ENCODE results near the gene SPOPL. TPM values are rescaled to one million over a fixed set of nuclear protein-coding genes. Genes with fewer than 3 reads are reported as not detected.

SPOPL gene
- polyA plus RNA-seq, 1 of the 3 experiments (the other 2 are of a cell fraction), result 4.5 TPM

DNA sequence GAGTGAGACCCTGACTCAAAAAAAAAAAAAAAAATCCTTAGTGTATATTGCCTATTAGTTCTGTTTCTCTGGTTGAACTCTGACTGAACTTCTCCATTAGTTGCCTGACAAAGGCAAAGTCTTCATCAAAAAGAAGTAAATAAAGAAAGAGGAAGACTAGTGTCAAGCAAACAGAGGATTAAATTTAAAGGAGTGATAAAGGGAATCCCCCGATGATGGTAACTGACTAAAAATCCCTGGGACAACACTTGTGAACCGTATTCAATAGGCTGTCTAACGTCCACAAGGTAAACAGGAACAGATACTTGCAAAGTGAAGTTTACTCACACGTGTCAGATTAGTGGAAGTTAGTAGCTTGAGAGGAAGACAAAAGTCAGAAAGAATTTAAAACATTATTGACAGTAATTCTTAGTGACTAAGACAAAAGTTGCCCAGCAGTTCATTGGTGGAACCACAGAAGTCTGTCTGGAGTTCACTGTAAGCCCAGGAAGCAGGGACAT, 26.2 kb upstream of the SPOPL start (continued):
- TF ChIP-seq, protein P1, sequence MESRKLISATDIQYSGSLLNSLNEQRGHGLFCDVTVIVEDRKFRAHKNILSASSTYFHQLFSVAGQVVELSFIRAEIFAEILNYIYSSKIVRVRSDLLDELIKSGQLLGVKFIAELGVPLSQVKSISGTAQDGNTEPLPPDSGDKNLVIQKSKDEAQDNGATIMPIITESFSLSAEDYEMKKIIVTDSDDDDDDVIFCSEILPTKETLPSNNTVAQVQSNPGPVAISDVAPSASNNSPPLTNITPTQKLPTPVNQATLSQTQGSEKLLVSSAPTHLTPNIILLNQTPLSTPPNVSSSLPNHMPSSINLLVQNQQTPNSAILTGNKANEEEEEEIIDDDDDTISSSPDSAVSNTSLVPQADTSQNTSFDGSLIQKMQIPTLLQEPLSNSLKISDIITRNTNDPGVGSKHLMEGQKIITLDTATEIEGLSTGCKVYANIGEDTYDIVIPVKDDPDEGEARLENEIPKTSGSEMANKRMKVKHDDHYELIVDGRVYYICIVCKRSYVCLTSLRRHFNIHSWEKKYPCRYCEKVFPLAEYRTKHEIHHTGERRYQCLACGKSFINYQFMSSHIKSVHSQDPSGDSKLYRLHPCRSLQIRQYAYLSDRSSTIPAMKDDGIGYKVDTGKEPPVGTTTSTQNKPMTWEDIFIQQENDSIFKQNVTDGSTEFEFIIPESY (IDR thresholded peaks at IDR 0.05; ENCODE audit: borderline replicate concordance, low read depth), result no peak
- TF ChIP-seq CHD2 (IDR thresholded peaks at IDR 0.05; ENCODE audit: low read length, partially characterized antibody) (no peak), FOXM1 (IDR thresholded peaks at IDR 0.05; ENCODE audit: low read depth) (no peak), ELF1 (IDR thresholded peaks at IDR 0.05) (no peak), RAD21 (IDR thresholded peaks at IDR 0.05; ENCODE audit: low read length) (no peak), SMC3 (IDR thresholded peaks at IDR 0.05; ENCODE audit: low read depth, low read length) (no peak), FOSL2 (IDR thresholded peaks at IDR 0.05; ENCODE audit: borderline replicate concordance, low read depth) (no peak), JUND (IDR thresholded peaks at IDR 0.05) (no peak)
- TF ChIP-seq, protein P2, sequence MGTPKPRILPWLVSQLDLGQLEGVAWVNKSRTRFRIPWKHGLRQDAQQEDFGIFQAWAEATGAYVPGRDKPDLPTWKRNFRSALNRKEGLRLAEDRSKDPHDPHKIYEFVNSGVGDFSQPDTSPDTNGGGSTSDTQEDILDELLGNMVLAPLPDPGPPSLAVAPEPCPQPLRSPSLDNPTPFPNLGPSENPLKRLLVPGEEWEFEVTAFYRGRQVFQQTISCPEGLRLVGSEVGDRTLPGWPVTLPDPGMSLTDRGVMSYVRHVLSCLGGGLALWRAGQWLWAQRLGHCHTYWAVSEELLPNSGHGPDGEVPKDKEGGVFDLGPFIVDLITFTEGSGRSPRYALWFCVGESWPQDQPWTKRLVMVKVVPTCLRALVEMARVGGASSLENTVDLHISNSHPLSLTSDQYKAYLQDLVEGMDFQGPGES (IDR thresholded peaks at IDR 0.05; ENCODE audit: low read depth, low read length), result no peak

DNA sequence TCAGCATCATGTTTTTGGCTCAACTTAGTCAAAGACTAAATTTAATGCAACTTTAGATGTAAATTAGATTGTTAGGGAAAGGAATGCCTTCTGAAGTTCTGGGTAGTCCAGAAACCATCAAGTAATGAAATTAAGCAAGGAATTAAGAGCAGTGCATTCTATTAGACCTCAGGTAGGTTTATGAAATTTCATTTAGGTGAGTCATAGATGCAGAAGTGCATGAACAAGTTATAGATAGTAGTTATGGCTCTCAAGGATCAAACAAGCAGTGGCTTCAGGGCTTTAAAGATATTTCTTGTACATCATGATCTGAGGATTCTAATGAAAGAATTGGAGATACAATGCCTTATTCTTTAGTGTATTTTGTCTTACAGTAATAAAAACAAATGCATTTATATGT, 25.4 kb upstream of the SPOPL start:
- Histone ChIP-seq H4K20me1 (ENCODE audit: insufficient read depth) (no peaks in the 10 kb centered on the region), H3K4me1 (ENCODE audit: control insufficient read depth in 1 of 2, insufficient read depth in 2 of 2, low read depth in 1 of 2, low read length in 1 of 2) (no peaks in the 10 kb centered on the region; a peak in 1 of 4 replicates), H3K9me2 (no peaks in the 10 kb centered on the region), H3K79me2 (ENCODE audit: insufficient read depth) (no peaks in the 10 kb centered on the region), H3K9me3 (no peaks in the 10 kb centered on the region), H3K27ac (ENCODE audit: low read depth in 2 of 2, low read length in 1 of 2) (no peak overlapping the region), H3K27me3 (ENCODE audit: insufficient read depth) (no peaks in the 10 kb centered on the region), H3K36me3 (replicated peaks in 1 of 2; ENCODE audit: control insufficient read depth in 1 of 2, insufficient read depth in 2 of 2, low read length in 1 of 2) (no peaks in the 10 kb centered on the region), H3K9ac (no peak overlapping the region), H3K4me3 (ENCODE audit: low read depth in 2 of 2, low read length in 1 of 2) (no peak overlapping the region), H2AFZ (ENCODE audit: low read depth) (no peak overlapping the region), H3F3A (replicated peaks; ENCODE audit: insufficient read depth) (no peaks in the 10 kb centered on the region), H3K4me2 (no peak overlapping the region)
- POLR2A ChIA-PET, result no interaction called here
- TF ChIP-seq, protein P3, sequence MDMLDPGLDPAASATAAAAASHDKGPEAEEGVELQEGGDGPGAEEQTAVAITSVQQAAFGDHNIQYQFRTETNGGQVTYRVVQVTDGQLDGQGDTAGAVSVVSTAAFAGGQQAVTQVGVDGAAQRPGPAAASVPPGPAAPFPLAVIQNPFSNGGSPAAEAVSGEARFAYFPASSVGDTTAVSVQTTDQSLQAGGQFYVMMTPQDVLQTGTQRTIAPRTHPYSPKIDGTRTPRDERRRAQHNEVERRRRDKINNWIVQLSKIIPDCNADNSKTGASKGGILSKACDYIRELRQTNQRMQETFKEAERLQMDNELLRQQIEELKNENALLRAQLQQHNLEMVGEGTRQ (IDR thresholded peaks at IDR 0.05; ENCODE audit: borderline replicate concordance, low read depth, low read length), result no peak
- no peak for TF ChIP-seq POLR2AphosphoS5 (IDR thresholded peaks at IDR 0.05; ENCODE audit: low read depth, low read length)
- no peak for TF ChIP-seq PBX3 (IDR thresholded peaks at IDR 0.05)
- TF ChIP-seq NFIC (IDR thresholded peaks at IDR 0.05; ENCODE audit: borderline replicate concordance), result no peak
- no peak for TF ChIP-seq CTCF (IDR thresholded peaks at IDR 0.05)
- TF ChIP-seq CHD2 (IDR thresholded peaks at IDR 0.05; ENCODE audit: low read length, partially characterized antibody), result no peak
- TF ChIP-seq GATA2 (CRISPR knock-in tag; IDR thresholded peaks at IDR 0.05), result no peak
- no peak for TF ChIP-seq TCF12 (IDR thresholded peaks at IDR 0.05)
- TF ChIP-seq TEAD4 (IDR thresholded peaks at IDR 0.05; ENCODE audit: borderline replicate concordance, insufficient read depth), result no peak
- no peak for TF ChIP-seq FOXM1 (IDR thresholded peaks at IDR 0.05; ENCODE audit: low read depth)
- DNase-seq, result no peak
- CTCF ChIA-PET, result no interaction called here

All from SK-N-SH (cell line).